ENCODE data around the gene NCR1.
"Not testable (repeated sequence)": the region's sequence is repeated elsewhere in the genome, so short reads cannot be mapped to it uniquely, and the experiment has no call there.

Gene NCR1

DNA sequence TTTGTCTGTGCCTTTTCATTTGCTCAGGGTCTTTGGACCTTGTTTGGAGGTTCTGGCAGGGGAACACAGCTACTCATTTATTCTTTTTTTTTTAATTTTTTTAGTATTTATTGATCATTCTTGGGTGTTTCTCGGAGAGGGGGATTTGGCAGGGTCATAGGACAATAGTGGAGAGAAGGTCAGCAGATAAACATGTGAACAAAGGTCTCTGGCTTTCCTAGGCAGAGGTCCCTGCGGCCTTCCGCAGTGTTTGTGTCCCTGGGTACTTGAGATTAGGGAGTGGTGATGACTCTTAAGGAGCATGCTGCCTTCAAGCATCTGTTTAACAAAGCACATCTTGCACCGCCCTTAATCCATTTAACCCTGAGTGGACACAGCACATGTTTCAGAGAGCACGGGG lies 2.0 kb downstream of the NCR1 start:
- DNase-seq (ENCODE audit: low read depth): not testable (repeated sequence)

DNA sequence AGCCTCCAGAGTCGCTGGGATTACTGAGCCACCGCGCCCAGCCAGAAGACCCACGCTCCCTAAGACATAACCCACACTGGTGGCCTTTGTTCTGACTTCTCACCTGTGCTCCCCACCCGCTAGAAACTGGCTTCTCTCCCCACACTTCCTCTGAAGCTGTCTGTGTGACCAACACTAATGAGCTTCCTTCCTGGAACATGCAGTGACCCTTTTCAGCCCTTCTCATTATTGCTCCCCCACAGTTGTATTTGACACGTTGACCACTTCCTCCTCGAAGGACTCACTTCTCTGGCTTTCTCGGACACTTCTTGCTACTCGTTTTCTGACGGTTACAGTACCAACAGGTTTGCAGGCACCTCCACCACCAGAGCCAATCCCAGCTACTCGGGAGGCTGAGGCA lies 10.9 kb downstream of the NCR1 start:
- no peak for DNase-seq (ENCODE audit: low read depth)

DNA sequence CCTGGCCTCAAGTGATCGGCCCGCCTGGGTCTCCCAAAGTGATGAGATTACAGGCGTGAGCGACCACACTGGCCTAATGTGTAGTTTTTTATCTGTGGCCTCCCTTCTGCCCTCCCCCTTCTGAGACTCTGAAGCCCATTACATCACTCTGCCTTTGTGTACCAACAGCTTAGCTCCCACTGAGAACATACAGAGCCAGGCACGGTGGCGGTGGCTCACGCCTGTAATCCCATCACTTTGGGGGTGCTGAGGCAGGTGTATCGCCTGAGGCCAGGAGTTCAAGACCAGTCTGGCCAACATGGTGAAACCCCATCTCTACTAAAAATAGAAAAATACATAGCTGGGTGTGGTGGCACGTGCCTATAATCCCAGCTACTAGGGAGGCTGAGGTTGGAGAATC lies 12.6 kb downstream of the NCR1 start:
- DNase-seq (ENCODE audit: low read depth): no peak

DNA sequence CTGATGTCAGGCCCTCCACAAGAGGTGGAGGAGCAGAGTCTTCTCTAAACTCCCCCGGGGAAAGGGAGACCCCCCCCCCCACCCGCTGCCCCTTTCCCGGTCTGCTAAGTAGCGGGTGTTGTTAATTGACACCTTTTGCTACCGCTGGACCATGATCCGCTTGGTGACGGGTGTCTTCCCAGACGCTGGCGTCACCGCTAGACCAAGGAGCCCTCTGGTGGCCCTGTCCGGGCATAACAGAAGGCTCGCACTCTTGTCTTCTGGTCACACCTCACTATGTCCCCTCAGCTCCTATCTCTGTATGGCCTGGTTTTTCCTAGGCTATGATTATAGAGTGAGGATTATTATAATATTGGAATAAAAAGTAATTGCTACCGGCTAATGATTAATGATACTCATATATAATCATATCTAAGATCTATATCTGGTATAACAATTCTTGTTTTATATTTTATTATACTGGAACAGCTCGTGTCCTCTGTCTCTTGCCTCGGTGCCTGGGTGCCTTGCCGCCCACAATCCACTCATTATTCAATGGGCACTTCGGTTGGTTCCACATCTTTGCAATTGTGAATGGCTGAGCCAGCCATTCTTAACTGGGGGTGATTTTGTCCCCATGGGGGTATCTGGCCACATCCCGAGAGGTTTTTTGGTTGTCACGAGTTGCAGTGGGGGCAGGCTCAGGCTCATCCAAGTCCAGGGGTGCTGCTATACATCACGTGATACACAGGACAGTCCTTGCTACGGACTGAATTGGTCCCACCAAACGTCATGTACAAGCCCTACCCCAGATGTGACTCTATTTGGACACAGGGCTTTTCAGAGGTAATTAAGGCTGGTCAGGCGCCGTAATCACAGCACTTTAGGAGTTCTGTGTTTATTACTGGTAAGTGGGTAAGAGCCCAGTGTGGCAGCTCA lies 14.0 kb downstream of the NCR1 start:
- not testable (repeated sequence) for DNase-seq (ENCODE audit: low read depth)

DNA sequence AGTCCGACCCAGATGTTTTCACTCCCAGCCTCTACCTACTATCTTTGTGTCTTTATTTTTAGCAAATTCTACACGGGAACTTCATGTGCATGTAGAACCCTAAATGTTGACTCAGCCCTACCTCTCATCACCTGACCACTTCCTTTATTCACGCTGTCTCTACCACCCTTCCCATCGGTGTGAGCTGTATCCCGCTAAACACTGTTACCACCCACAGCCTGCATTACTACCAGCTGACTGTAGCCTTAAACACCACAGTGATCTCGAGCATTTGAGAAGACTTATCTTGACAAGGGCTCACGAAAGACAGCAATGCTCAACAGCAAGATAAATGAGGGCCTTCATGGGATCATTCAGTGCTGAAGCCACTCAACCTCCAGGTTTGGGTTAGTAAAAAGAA lies 15.1 kb downstream of the NCR1 start:
- no peak for DNase-seq (ENCODE audit: low read depth)

DNA sequence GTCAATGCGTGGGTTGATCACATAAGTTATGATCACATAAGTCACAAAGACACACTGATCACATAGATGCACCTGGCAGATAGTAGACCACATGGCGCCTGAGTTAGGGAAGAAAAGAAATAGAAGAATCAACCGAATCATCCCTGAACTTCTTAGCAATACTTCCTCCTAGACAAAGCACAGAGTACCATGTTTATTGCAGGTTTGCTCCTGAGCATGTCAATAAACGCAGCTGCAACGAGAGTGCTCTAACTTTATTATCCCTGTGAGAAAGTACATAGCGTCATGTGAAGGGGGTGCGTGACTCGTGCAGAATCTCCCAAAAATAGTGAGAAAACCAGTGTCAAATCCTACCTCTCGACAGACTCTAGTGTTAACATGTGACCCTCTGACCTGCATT lies 17.3 kb downstream of the NCR1 start:
- DNase-seq (ENCODE audit: low read depth): no peak

DNA sequence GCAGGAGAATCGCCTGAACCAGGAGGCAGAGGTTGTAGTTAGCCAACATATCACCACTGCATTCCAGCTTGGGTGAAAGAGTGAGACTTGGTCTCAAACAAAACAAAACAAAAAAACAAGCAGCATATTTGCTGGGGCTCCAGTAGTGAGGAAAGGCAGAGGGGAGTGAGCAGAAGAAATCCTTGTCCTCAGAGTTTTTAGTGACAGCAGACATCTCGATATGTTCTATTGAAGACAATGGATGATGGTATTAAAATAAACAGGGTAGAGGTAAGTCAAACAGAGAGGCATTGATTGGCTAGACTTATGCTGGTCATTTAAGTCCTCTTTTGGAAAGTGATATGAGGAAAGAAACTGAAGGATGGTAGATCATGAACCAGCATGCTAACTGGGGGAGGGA lies 22.4 kb downstream of the NCR1 start:
- DNase-seq (ENCODE audit: low read depth): no peak

DNA sequence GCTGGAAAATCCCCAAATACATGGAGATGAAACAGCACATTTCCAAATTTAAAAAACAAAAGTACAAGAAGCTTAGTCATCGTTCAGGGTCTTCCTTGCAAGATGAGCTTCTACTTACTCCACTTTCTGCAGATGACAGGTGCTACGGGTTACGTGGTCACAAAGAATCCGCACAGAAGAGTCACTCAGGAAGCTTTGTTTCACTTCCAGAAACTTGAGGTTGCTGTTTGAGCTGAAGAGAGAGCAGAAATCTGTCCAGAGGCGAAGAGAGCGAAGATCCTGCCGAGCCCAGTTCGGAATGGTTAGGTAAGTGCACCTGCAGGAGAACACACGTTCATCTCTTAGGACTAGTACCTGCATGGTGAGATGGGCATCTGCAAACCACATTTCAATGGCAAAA lies 32.0 kb downstream of the NCR1 start:
- DNase-seq (ENCODE audit: low read depth): no peak

DNA sequence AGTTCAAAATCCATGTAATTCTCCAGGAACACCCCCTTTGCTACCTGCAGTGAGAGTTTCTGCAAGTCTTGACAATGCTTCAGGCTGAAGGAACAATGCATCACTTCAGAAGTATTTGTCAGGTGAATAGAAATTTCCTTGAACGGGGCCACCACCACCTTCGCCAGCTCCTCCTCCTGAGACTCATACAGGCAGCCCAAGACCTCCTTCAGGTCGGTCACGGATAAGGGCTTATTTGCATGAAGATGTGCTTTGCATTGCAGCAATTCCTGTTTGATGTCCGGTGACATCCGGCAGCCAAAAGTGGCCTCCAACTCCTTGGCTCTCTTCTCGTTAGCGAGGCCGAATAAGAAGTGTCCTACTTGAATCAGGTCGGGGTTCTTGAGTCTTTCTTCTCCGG lies 33.0 kb downstream of the NCR1 start:
- DNase-seq (ENCODE audit: low read depth): no peak

DNA sequence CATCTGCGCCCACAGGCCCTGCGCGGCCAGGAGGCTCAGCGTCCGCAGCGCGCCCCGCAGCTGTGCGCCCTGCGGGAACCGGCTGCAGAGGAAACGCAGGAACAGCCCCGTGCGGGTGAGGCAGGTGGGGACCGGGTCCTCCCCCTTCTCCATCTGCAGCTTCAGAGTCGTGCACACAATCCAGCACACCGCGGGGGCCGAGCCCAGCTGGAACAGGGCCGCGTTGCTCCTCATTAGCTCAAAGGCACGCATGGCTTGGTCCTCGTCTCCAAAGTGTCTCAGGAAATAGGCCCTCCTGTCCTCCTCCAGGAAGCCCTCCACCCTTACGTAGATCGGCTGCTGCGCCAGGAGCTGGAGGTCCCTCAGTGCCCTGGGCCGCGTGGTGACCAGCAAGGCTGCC lies 33.6 kb downstream of the NCR1 start:
- not testable (repeated sequence) for DNase-seq (ENCODE audit: low read depth)

DNA sequence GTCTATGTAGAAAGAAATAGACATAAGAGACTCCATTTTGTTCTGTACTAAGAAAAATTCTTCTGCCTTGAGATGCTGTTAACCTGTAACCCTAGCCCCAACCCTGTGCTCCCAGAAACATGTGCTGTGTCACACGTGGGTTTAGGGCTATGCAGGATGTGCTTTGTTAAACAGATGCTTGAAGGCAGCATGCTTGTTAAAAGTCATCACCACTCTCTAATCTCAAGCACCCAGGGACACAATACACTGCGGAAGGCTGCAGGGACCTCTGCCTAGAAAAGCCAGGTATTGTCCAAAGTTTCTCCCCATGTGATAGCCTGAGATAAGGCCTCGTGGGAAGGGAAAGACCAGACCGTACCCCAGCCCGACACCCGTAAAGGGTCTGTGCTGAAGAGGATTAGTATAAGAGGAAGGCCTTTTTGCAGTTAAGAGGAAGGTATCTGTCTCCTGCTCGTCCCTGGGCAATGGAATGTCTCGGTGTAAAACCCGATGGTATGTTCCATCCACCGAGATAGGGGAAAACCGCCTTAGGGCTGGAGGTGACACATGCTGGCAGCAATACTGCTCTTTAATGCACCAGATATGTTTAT lies 37.9 kb downstream of the NCR1 start:
- not testable (repeated sequence) for DNase-seq (ENCODE audit: low read depth)

DNA sequence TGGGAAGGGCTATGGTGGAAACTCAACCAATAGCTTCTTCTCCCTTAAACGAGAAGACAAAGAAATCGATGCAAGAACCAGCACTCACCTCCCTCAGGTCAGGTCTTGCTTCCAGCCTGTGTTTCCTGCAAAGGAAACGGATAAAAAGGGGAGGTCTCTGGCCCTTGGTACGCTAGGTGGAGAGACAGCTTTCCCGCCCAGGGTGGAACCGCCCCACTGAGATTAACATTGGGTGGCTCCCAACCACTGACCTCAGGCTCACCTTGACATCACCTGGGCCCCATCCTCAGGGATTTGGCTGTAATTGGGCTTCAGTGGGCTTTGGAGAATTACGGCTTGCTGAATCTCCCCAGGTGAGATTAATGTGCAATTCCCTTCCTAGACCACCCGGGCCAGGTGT lies 41.4 kb downstream of the NCR1 start, which contains the start of gene NLRP7:
Gene NLRP7 (minus strand): TSS at position 150 of the 400 bp plus-strand sequence.
- no peak for DNase-seq (ENCODE audit: low read depth)

DNA sequence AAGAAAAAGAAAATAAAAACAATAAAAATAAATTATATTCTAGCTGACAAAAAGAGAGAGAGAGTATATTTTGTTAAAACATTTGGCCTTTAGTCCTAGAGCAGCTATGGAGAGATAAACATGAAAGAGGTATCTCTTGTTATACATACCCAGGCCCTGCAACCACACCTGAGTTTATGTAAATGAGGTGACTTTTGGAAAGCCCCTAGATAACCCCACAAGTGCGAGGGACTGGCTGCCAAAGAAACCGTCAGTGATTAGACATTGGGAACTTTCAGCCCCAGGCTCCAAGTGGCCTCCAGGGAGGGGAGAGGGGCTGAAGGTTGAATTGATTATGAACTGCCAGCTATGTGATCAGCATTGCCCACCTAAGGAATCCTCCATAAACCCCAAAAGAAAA lies 43.5 kb downstream of the NCR1 start:
- DNase-seq (ENCODE audit: low read depth): no peak

DNA sequence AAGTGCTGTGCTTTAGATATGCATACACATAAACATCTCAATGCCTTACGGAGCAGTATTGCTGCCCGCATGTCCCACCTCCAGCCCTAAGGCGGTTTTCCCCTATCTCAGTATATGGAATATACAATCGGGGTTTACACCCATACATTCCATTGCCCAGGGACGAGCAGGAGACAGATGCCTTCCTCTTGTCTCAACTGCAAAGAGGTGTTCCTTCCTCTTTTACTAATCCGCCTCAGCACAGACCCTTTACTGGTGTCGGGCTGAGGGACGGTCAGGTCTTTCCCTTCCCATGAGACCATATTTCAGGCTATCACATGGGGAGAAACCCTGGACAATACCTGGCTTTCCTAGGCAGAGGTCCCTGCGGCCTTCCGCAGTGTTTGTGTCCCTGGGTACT lies 44.6 kb downstream of the NCR1 start:
- DNase-seq (ENCODE audit: low read depth): not testable (repeated sequence)

DNA sequence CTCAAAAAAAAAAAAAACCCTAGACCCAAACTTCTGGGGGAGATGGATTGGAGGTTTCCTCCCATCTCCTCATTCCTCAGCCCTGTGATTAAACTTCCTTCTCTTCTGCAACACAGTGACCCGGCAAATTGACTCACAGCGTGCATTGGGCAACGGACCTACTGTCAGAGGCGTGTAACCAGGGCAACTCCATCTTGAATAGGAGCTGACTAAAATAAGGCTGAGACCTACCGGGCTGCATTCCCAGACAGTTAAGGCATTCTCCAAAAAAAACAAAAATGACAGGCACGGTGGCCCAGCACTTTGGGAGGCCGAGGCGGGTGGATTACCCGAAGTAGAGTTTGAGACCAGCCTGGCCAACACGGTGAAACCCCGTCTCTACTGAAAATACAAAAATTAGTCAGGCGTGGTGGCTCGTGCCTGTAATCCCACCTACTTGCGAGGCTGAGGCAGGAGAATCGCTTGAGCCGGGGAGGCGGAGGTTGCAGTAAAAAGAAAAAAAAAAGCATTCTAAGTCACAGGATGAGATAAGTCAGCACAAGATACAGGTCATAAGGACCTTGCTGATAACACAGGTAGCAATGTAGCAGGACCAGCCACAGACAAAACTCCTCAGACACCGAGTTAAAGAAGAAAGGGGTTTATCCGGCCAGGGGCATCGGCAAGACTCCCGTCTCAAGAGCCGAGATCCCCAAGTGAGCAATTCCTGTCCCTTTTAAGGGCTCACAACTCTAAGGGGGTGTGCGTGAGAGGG lies 46.8 kb downstream of the NCR1 start:
- no peak for DNase-seq (ENCODE audit: low read depth)

DNA sequence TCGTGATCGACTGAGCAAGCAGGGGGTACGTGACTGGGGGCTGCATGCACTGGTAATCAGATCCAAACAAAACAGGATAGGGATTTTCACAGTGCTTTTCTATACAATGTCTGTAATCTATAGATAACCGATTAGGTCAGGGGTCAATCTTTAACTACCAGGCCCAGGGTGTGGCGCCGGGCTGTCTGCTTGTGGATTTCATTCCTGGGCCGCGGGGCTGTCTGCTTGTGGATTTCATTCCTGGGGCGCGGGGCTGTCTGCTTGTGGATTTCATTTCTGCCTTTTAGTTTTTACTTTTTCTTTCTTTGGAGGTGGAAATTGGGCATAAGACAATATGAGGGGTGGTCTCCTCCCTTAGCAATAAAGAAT lies 47.4 kb downstream of the NCR1 start:
- not testable (repeated sequence) for DNase-seq (ENCODE audit: low read depth)

DNA sequence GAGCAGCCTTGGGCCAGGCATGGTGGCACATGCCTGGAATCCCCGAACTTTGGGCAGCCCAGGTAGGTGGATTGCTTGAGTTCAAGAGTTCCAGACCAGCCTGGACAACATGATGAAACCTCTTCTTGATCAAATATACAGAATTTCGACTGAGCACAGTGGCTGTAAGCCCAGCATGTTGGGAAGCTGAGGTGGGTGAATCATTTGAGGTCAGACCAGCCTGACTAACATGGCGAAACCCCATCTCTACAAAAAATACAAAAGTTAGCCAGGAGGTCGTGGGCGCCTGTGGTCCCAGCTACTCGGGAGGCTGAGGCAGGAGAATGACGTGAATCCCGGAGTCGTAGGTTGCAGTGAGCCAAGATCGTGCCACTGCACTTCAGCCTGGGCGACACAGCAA lies 49.4 kb downstream of the NCR1 start:
- DNase-seq (ENCODE audit: low read depth): no peak

DNA sequence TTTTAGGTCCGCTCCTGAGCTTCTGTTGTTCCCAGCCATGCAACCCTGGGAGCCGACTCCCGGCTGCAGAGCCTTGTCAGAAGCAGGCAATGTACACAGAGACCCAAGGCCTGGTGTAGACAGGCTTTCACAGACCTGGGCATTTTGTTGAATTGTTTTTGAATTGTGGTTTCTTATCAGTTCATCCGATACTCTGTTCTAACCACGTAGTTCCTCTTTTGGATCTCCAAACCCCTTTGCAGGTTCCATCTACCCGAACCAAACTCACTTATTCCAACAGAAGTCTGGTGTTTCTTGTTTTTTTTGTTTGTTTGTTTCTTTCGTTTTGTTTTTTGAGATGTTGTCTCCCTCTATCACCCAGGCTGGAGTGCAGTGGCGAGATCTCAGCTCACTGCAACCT lies 53.9 kb downstream of the NCR1 start:
- DNase-seq (ENCODE audit: low read depth): no peak

Data from EH (cell line).